OCI-LY3 (cell line): ENCODE results near the gene UNC13C.

Source experiments
- H2AFZ ChIP-seq: fragments of 200-600, 300-600 bp; shearing (Covaris generic); 2 replicates; pipeline ENCODE4 v1.6.0; 2014; ENCODE audit warnings: antibody characterized with exemption, low read depth, low read length
- H3K27ac ChIP-seq: fragments of 200-600, 300-600 bp; sonication (generic); 2 replicates; pipeline ENCODE4 v1.5.1; 2014; ENCODE audit warnings: mild to moderate bottlenecking, low read length, moderate library complexity, mixed read lengths
- H3K27me3 ChIP-seq: fragments of 200-600, 300-600 bp; sonication (generic); 2 replicates; pipeline ENCODE4 v1.6.1; 2014; ENCODE audit warnings: low read depth, low read length, mixed read lengths
- H3K36me3 ChIP-seq: fragments of 200-600, 300-600 bp; sonication (generic); replicated peaks from 2 replicates; pipeline ENCODE3; 2014; ENCODE audit warnings: low read depth, low read length, mixed read lengths
- H3K4me1 ChIP-seq: fragments of 300-600, 200-600 bp; sonication (generic); 2 replicates; pipeline ENCODE4 v1.6.1; 2014; ENCODE audit warnings: low read length, mixed read lengths
- H3K4me2 ChIP-seq: fragments of 200-600, 300-600 bp; sonication (generic); 2 replicates; pipeline ENCODE4 v1.6.1; 2014; ENCODE audit warnings: low read length, mixed read lengths
- H3K4me3 ChIP-seq: fragments of 300-600, 200-600 bp; sonication (generic); 2 replicates; pipeline ENCODE4 v1.5.1; 2014; ENCODE audit warnings: antibody characterized with exemption, mild to moderate bottlenecking, low read length, moderate library complexity
- H3K79me2 ChIP-seq: fragments of 300-600, 200-600 bp; shearing (Covaris generic); 2 replicates; pipeline ENCODE4 v1.6.1; 2014; ENCODE audit warnings: mild to moderate bottlenecking, low read length, mixed read lengths
- H3K9ac ChIP-seq: fragments of 300-600, 200-600 bp; shearing (Covaris generic); 2 replicates; pipeline ENCODE4 v1.6.0; 2014; ENCODE audit warnings: mild to moderate bottlenecking, low read length, moderate library complexity
- H3K9me3 ChIP-seq: fragments of 200-600, 300-600 bp; shearing (Covaris generic); 2 replicates; pipeline ENCODE4 v1.6.1; 2014; ENCODE audit warnings: low read length, mixed read lengths; ENCODE audit not compliant: insufficient read depth
- H4K20me1 ChIP-seq: fragments of 200-600, 300-600 bp; sonication (generic); 2 replicates; pipeline ENCODE4 v1.6.1; 2016; ENCODE audit warnings: low read length, mixed read lengths; ENCODE audit not compliant: insufficient read depth
- EZH2phosphoT487 ChIP-seq: fragments of 200-600 bp; shearing (Covaris generic); IDR thresholded peaks from 2 replicates; pipeline ENCODE4 v1.6.1; 2018; ENCODE audit warnings: antibody characterized with exemption, mixed run types, low read depth
- TF ChIP-seq, protein P1 (sequence below): fragments of 200-600, 300-600 bp; sonication (generic); IDR thresholded peaks from 2 replicates; pipeline ENCODE4 v1.5.1; 2014; ENCODE audit warnings: antibody characterized with exemption, low read length, low read depth

Gene UNC13C

DNA sequence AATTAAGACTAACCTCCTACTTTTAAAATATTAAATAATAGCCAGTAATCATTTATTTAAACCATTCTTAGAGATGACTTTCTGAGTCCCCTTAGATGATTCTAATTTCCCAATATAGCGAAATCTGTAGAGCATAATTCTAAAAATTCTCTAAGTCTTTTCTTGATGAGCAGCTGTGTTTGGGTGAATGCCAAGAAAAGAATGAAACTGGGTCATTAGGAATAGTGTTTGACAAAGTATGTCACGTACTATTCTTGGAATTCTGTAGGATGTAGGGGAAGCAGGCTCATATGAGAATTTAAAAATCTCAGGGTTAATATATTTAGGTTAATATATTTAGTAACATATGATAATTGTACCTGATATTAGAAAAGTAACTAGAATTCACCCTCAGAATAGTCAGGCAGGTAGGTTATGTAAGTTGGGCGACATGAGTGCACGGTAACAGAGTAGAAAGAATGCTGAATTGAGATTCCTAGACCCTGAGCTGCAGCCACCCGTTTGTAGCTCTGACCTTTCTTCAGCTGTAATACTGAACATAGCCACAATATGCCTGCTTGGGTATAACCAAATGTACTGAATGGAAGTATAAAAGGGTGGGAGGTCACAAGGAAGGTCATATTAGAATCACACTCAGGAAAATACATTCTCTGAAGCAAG, 524.3 kb downstream of the UNC13C start:
- H3K4me1 ChIP-seq = peaks cover 5% of the 10 kb centered on the region; the same call in 1 of the 2 replicates
- no peak overlapping the region for H3K9ac ChIP-seq
- H3K9me3 ChIP-seq = no peaks in the 10 kb centered on the region
- H3K4me3 ChIP-seq = no peak overlapping the region
- H3K27me3 ChIP-seq = no peaks in the 10 kb centered on the region
- H2AFZ ChIP-seq = no peak overlapping the region
- no peaks in the 10 kb centered on the region for H3K36me3 ChIP-seq
- H3K4me2 ChIP-seq = no peak overlapping the region
- no peak overlapping the region for H3K27ac ChIP-seq
- no peak for TF ChIP-seq EZH2phosphoT487
- H3K79me2 ChIP-seq = no peaks in the 10 kb centered on the region
- no peaks in the 10 kb centered on the region for H4K20me1 ChIP-seq

DNA sequence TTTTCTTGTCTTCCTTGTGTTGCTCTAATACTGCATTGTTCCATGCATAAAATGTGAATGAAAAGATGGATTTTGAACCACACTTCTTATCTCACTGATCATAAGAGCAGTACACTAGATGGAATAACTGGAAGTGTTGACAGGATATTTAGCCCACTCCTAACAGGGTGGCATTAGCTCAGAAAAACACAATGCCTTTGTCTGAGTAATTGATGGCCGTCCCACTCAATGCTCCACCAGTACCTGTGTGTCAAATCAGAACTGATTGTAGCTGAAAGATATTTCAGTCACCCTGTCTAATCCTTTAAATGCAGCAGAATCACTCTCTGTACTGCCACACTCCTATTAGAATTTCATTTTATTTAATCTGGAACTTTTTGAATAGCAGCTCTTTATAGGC, 526.5 kb downstream of the UNC13C start:
- H3K9ac ChIP-seq = no peak overlapping the region
- H3K79me2 ChIP-seq = no peaks in the 10 kb centered on the region
- peaks cover 5% of the 10 kb centered on the region; the same call in 1 of the 2 replicates for H3K4me1 ChIP-seq
- TF ChIP-seq EZH2phosphoT487 = no peak
- TF ChIP-seq, protein P1, sequence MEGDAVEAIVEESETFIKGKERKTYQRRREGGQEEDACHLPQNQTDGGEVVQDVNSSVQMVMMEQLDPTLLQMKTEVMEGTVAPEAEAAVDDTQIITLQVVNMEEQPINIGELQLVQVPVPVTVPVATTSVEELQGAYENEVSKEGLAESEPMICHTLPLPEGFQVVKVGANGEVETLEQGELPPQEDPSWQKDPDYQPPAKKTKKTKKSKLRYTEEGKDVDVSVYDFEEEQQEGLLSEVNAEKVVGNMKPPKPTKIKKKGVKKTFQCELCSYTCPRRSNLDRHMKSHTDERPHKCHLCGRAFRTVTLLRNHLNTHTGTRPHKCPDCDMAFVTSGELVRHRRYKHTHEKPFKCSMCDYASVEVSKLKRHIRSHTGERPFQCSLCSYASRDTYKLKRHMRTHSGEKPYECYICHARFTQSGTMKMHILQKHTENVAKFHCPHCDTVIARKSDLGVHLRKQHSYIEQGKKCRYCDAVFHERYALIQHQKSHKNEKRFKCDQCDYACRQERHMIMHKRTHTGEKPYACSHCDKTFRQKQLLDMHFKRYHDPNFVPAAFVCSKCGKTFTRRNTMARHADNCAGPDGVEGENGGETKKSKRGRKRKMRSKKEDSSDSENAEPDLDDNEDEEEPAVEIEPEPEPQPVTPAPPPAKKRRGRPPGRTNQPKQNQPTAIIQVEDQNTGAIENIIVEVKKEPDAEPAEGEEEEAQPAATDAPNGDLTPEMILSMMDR = no peak
- no peaks in the 10 kb centered on the region for H3K27me3 ChIP-seq
- H3K27ac ChIP-seq = no peak overlapping the region
- no peaks in the 10 kb centered on the region for H3K9me3 ChIP-seq
- H4K20me1 ChIP-seq = no peaks in the 10 kb centered on the region
- H3K36me3 ChIP-seq = no peaks in the 10 kb centered on the region
- H2AFZ ChIP-seq = no peak overlapping the region
- no peak overlapping the region for H3K4me2 ChIP-seq
- no peak overlapping the region for H3K4me3 ChIP-seq

DNA sequence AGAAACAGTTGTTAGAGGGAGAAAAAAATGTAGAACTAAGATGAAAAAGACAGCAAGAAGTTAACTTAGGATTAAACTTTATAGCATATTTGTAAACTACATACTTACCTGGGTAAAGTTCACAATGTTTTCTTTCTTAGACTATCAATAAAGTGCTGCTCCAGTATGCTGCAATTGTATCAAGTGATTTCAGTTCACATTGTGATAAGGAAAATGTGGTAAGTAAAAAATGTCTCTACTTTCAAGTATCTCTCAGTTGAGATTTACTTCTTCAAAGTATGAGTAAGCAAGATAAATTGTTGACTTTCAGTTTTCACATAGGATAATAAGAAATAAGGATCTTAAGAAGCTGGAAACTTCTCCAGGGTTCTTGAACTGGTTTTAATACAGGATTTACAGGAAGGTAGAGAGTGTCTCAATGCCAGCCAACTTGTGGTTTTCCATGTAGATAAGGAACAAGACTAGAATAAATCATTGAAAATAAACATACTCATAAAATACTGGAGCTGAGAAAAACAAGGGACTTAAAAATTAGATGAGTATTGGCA, 528.8 kb downstream of the UNC13C start:
- Histone ChIP-seq H3K36me3 (no peaks in the 10 kb centered on the region), H2AFZ (no peak overlapping the region)

DNA sequence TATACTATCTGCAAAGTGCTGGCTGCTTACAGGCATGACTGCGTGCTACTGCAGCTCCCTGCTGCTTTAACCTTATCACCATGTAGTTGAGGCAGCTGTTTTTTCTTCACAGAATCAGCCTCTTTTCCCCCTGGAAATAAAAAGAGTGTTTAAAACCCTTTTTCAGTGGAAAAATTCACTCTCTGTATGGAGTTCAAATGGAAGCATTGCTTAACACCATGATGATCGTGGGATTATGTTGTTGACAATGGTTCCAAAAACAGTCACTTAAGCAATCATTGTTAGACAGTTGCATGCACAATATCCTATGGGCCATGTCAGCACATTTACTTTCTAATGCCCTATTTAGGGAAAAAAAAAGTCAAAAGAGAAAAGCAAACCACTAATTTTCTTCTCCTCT, 536.4 kb downstream of the UNC13C start:
- Histone ChIP-seq H3K4me1 (no peaks in the 10 kb centered on the region), H3K4me3 (no peak overlapping the region), H3K27ac (no peak overlapping the region), H3K4me2 (no peak overlapping the region), H4K20me1 (no peaks in the 10 kb centered on the region), H3K36me3 (no peaks in the 10 kb centered on the region), H3K79me2 (no peaks in the 10 kb centered on the region), H2AFZ (no peak overlapping the region), H3K9me3 (no peaks in the 10 kb centered on the region), H3K9ac (no peak overlapping the region), H3K27me3 (no peaks in the 10 kb centered on the region)
- TF ChIP-seq, protein P1 = no peak
- no peak for TF ChIP-seq EZH2phosphoT487

More for the DNA sequence above, 528.8 kb downstream of the UNC13C start:
- no peak overlapping the region for H3K4me3 ChIP-seq
- no peaks in the 10 kb centered on the region for H3K9me3 ChIP-seq
- H3K27me3 ChIP-seq = no peaks in the 10 kb centered on the region
- H3K4me1 ChIP-seq = peaks cover 5% of the 10 kb centered on the region; the same call in 1 of the 2 replicates
- H3K9ac ChIP-seq = no peak overlapping the region
- no peaks in the 10 kb centered on the region for H3K79me2 ChIP-seq
- no peak overlapping the region for H3K27ac ChIP-seq
- H4K20me1 ChIP-seq = no peaks in the 10 kb centered on the region
- no peak overlapping the region for H3K4me2 ChIP-seq
- TF ChIP-seq, protein P1 = no peak
- no peak for TF ChIP-seq EZH2phosphoT487
